B cell (primary cell): ENCODE data around the gene KRT34. TPM values are rescaled to one million over a fixed set of nuclear protein-coding genes. Genes with fewer than 3 reads are reported as not detected.
"Not testable (repeated sequence)": the region's sequence is repeated elsewhere in the genome, so short reads cannot be mapped to it uniquely, and the experiment has no call there.

ENCODE experiments used
- ATAC-seq: fragments of 200-7000 bp; cut with Tn5 transposase; one replicate; pipeline ENCODE4 v1.10.0; 2021; ENCODE audit warnings: low read depth, mild to moderate bottlenecking, moderate number of reproducible peaks, moderate library complexity
- CTCF ChIA-PET: fragments of 350-600 bp; sonication (Branson Sonifier 250); formaldehyde crosslinking; loops from one replicate; lab custom pipeline; 2021; ENCODE audit warnings: antibody characterized with exemption, inconsistent platforms; lab: Charles Lee
- POLR2A ChIA-PET: fragments of 350-600 bp; sonication (Branson Sonifier 250); formaldehyde crosslinking; loops from one replicate; lab custom pipeline; 2021; ENCODE audit warnings: antibody characterized with exemption; lab: Charles Lee
- DNase-seq: peaks from one replicate; pipeline ENCODE4 v3.0.0; 2013
- H2AFZ ChIP-seq: 2 replicates; pipeline ENCODE4 v1.6.1; 2012; ENCODE audit warnings: mild to moderate bottlenecking, low read depth, low read length; ENCODE audit not compliant: insufficient read depth, poor library complexity, severe bottlenecking
- H3K27ac ChIP-seq, 2 donors: 1 replicate in 1 of 2; 2 replicates in 1 of 2; pipeline ENCODE4 v1.5.1; 2012 to 2013; ENCODE audit warnings: low read length in 2 of 2, mild to moderate bottlenecking in 2 of 2, moderate library complexity in 1 of 2
- H3K27me3 ChIP-seq, 4 experiments: fragments of 200-600 bp in 1 of 4; sonication (generic) in 1 of 4; replicated peaks in 1 of 4; 1 replicate in 2 of 4; 2 replicates in 2 of 4; pipeline versions ENCODE4 v1.6.1 to v1.7.0; 2013 to 2016; ENCODE audit warnings: low read length in 3 of 4, mild to moderate bottlenecking in 2 of 4, mixed read lengths in 1 of 4, moderate library complexity in 1 of 4; ENCODE audit not compliant: insufficient read depth in 4 of 4, control insufficient read depth in 3 of 4; ENCODE audit errors: control extremely low read depth in 1 of 4
- H3K36me3 ChIP-seq, 2 experiments: replicated peaks in 1 of 2; 1 replicate in 1 of 2; 2 replicates in 1 of 2; pipeline versions ENCODE4 v1.6.1 to v1.7.1; 2013; ENCODE audit warnings: low read length in 1 of 2; ENCODE audit not compliant: insufficient read depth in 2 of 2, control insufficient read depth in 1 of 2; ENCODE audit errors: control extremely low read depth in 1 of 2, extremely low read depth in 1 of 2
- H3K4me1 ChIP-seq, 2 donors: fragments of 200-600 bp in 1 of 2; sonication (generic) in 1 of 2; 1 replicate in 1 of 2; 2 replicates in 1 of 2; pipeline versions ENCODE4 v1.5.1 to v1.6.1; 2013 to 2017; ENCODE audit warnings: low read length in 2 of 2; ENCODE audit not compliant: control insufficient read depth in 2 of 2, insufficient read depth in 2 of 2
- H3K4me2 ChIP-seq: replicated peaks from 2 replicates; pipeline ENCODE3; 2012; ENCODE audit warnings: mild to moderate bottlenecking, low read depth, low read length; ENCODE audit not compliant: poor library complexity, severe bottlenecking
- H3K4me3 ChIP-seq, 5 experiments: fragments of 200-600 bp in 1 of 5; sonication (generic) in 1 of 5; 1 replicate in 3 of 5; 2 replicates in 2 of 5; pipeline versions ENCODE4 v1.5.1 to v1.7.0; 2011 to 2016; ENCODE audit warnings: low read length in 4 of 5, mild to moderate bottlenecking in 4 of 5, low read depth in 2 of 5, control low read depth in 1 of 5, moderate library complexity in 1 of 5; ENCODE audit not compliant: insufficient read depth in 1 of 5; ENCODE audit errors: control extremely low read depth in 1 of 5, extremely low read depth in 1 of 5
- H3K79me2 ChIP-seq: fragments of 200-600 bp; sonication (generic); one replicate; pipeline ENCODE4 v1.6.0; 2016; ENCODE audit warnings: low read length; ENCODE audit not compliant: control insufficient read depth, insufficient read depth
- H3K9ac ChIP-seq: fragments of 200-600 bp; sonication (generic); 2 replicates; pipeline ENCODE4 v1.6.1; 2017; ENCODE audit warnings: mild to moderate bottlenecking, low read length, moderate library complexity
- H3K9me3 ChIP-seq, 3 donors: one replicate each; pipeline versions ENCODE4 v1.6.1 to v1.7.1; 2013; ENCODE audit warnings: low read length in 2 of 3; ENCODE audit not compliant: control insufficient read depth in 2 of 3, insufficient read depth in 1 of 3; ENCODE audit errors: control extremely low read depth in 1 of 3
- H4K20me1 ChIP-seq: 2 replicates; pipeline ENCODE4 v1.6.0; 2012; ENCODE audit warnings: mild to moderate bottlenecking, low read length; ENCODE audit not compliant: insufficient read depth, control insufficient read depth, poor library complexity, severe bottlenecking
- H3K27ac Mint-ChIP-seq: one replicate; pipeline ENCODE4 v1.8.0; 2021; ENCODE audit warnings: mixed read lengths
- H3K27me3 Mint-ChIP-seq: one replicate; pipeline ENCODE4 v1.8.0; 2021; ENCODE audit warnings: mixed read lengths
- H3K4me1 Mint-ChIP-seq: one replicate; pipeline ENCODE4 v1.8.0; 2021; ENCODE audit warnings: mixed read lengths
- H3K4me3 Mint-ChIP-seq: one replicate; pipeline ENCODE4 v1.8.0; 2021; ENCODE audit warnings: mixed read lengths
- H3K9me3 Mint-ChIP-seq: one replicate; pipeline ENCODE4 v1.8.0; 2022; ENCODE audit warnings: mixed read lengths; ENCODE audit not compliant: insufficient read depth
- EZH2 ChIP-seq: IDR thresholded peaks from 2 replicates; pipeline ENCODE4 v1.6.1; 2012; ENCODE audit warnings: borderline replicate concordance, low read depth, mild to moderate bottlenecking, moderate library complexity, low read length; ENCODE audit not compliant: insufficient read depth, poor library complexity, severe bottlenecking
- WGBS: methylation state at CpG from one replicate; pipeline ENCODE4 v1.1.5; 2013; ENCODE audit warnings: missing lambda C conversion rate; ENCODE audit not compliant: insufficient coverage; 5-methylcytosine and 5-hydroxymethylcytosine counted together
- intact Hi-C: fragments of 100-400 bp; cut with micrococcal nuclease; formaldehyde crosslinking; loops from one replicate; pipeline ENCODE4 v1.10.0; 2022
- polyA plus RNA-seq: library from polyadenylated mRNA; depleted of rRNA; stranded (reverse); fragments of >200 nt; gene quantifications from 2 replicates; pipeline ENCODE4 v1.2.3, GENCODE V29; 2012
- total RNA-seq, 2 donors: library from RNA; stranded (reverse); fragments of 120-200 nt in 1 of 2; gene quantifications; 1 replicate in 1 of 2; 2 replicates in 1 of 2; pipeline versions ENCODE4 v1.2.3 to v1.2.4, GENCODE V29; 2013 to 2022
- TF ChIP-seq, protein P1 (sequence below): fragments of 200-600 bp; IDR thresholded peaks from one replicate; pipeline ENCODE4 v1.8.0; 2022; ENCODE audit warnings: antibody characterized with exemption, mild to moderate bottlenecking

Gene KRT34
- total and polyA plus RNA-seq, 2 donors (not counting 1 experiment from before 2014, with no cell fraction given): not detected

DNA sequence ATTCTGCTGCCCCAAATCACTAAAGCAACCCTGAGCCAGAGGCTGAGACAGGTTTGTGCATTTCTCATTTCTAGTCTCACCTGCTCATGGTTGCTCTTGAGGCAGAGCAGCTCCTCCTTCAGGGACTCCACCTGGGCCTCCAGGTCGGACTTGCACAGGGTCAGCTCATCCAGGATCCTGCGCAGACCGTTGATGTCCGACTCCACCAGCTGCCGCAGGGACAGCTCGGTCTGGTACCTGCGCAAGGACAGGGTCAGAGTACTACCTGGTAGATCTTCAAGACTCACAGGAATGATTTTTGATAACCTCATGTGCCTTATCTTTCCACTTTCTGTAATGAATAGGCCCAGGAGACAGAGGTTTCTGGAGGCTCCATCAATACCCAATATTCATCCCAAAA lies 14.2 kb upstream of the KRT34 start:
- Histone ChIP-seq H3K9me3 (no peaks in the 10 kb centered on the region), H3K79me2 (no peaks in the 10 kb centered on the region), H3K4me2 (no peak overlapping the region), H3K27ac (no peak overlapping the region), H3K27me3 (peaks cover 0 to 4% (median 1%) of the 10 kb centered on the region in 4 experiments), H2AFZ (no peak overlapping the region), H3K36me3 (no peaks in the 10 kb centered on the region), H3K4me3 (no peak overlapping the region), H4K20me1 (no peaks in the 10 kb centered on the region), H3K9ac (no peak overlapping the region), H3K4me1 (no peaks in the 10 kb centered on the region)
- H3K27me3 Mint-ChIP-seq: peaks cover 53% of the 10 kb centered on the region
- WGBS: 94% methylated on average over 7 of the region's 7 CpGs
- intact Hi-C loops: no loop called here
- TF ChIP-seq EZH2: no peak
- TF ChIP-seq, protein P1, sequence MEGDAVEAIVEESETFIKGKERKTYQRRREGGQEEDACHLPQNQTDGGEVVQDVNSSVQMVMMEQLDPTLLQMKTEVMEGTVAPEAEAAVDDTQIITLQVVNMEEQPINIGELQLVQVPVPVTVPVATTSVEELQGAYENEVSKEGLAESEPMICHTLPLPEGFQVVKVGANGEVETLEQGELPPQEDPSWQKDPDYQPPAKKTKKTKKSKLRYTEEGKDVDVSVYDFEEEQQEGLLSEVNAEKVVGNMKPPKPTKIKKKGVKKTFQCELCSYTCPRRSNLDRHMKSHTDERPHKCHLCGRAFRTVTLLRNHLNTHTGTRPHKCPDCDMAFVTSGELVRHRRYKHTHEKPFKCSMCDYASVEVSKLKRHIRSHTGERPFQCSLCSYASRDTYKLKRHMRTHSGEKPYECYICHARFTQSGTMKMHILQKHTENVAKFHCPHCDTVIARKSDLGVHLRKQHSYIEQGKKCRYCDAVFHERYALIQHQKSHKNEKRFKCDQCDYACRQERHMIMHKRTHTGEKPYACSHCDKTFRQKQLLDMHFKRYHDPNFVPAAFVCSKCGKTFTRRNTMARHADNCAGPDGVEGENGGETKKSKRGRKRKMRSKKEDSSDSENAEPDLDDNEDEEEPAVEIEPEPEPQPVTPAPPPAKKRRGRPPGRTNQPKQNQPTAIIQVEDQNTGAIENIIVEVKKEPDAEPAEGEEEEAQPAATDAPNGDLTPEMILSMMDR: no peak
- no peak overlapping the region for H3K4me3 Mint-ChIP-seq
- H3K4me1 Mint-ChIP-seq: no peaks in the 10 kb centered on the region
- ChIA-PET CTCF (no interaction called here), POLR2A (no interaction called here)
- H3K9me3 Mint-ChIP-seq: no peaks in the 10 kb centered on the region
- no peak for ATAC-seq
- no peak for DNase-seq
- H3K27ac Mint-ChIP-seq: no peak overlapping the region

DNA sequence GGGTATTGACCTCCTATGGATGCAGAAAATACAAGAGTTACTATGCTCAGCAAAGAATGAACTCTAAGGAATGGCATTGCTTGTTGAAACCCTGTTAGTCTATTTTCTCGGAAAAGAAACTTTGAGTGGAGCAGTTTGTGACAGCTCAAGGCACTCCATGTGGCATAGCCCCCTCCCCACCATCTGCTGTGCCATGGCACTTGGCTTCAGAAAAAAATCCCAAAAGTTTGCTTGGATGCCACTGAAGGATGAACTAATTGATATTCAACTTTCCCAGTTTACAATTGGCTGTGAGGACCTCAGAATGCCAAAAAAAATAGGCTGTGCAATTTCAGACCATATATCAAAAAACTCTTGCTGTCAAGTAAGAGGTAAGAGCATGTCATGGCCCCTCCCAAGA lies 13.5 kb upstream of the KRT34 start:
- H3K9ac ChIP-seq: no peak overlapping the region
- intact Hi-C loops: no loop called here
- ChIA-PET CTCF (no interaction called here), POLR2A (no interaction called here)
- no peak overlapping the region for H2AFZ ChIP-seq
- no peak for TF ChIP-seq EZH2
- TF ChIP-seq, protein P1: no peak
- H3K9me3 ChIP-seq: no peaks in the 10 kb centered on the region
- no peak overlapping the region for H3K27ac Mint-ChIP-seq
- H3K36me3 ChIP-seq: no peaks in the 10 kb centered on the region
- ATAC-seq (no peak), DNase-seq (no peak)
- no peaks in the 10 kb centered on the region for H3K79me2 ChIP-seq
- H3K4me1 Mint-ChIP-seq: no peaks in the 10 kb centered on the region
- no peak overlapping the region for H3K4me2 ChIP-seq
- WGBS: 100% methylated on average over 1 of the region's 1 CpG
- no peak overlapping the region for H3K27ac ChIP-seq
- peaks cover 56% of the 10 kb centered on the region for H3K27me3 Mint-ChIP-seq
- H4K20me1 ChIP-seq: no peaks in the 10 kb centered on the region
- H3K4me3 Mint-ChIP-seq: no peak overlapping the region
- H3K27me3 ChIP-seq: peaks cover 0 to 5% (median 0%) of the 10 kb centered on the region in 4 experiments
- no peak overlapping the region for H3K4me3 ChIP-seq
- no peaks in the 10 kb centered on the region for H3K4me1 ChIP-seq
- H3K9me3 Mint-ChIP-seq: no peaks in the 10 kb centered on the region

DNA sequence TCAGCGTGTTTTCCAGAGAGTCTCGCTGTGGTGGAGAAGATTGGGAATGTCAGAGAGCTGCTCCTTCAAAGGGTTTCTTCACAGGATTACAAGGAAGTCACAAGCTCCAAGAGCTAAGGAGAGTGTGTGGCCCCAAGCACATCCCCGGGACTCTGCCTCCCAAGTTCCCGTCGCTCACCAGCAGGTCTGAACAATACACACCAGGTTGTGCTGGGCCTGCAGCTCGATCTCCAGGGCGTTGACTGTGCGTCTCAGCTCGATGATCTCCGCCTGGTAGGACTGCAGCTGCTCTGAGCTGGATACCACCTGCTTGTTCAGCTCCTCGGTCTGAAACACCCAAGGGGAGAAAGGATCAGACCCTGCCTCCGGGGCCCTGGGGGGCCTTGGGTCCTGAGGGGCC lies 12.9 kb upstream of the KRT34 start:
- H3K27ac Mint-ChIP-seq, CTCF ChIA-PET, H3K4me1 Mint-ChIP-seq, H3K9ac ChIP-seq, H3K79me2 ChIP-seq, H2AFZ ChIP-seq, DNase-seq, ATAC-seq, POLR2A ChIA-PET, H3K4me1 ChIP-seq, H4K20me1 ChIP-seq, H3K36me3 ChIP-seq, intact Hi-C loops, H3K27ac ChIP-seq, H3K4me3 ChIP-seq, H3K4me3 Mint-ChIP-seq, H3K9me3 Mint-ChIP-seq, H3K9me3 ChIP-seq, H3K27me3 ChIP-seq, H3K4me2 ChIP-seq: not testable (repeated sequence)
- H3K27me3 Mint-ChIP-seq: peaks cover 55% of the 10 kb centered on the region
- WGBS: 85% methylated on average over 7 of the region's 12 CpGs
